GM15510 (cell line): ENCODE measurements around the gene KRT34.
"Not testable (repeated sequence)": the region's sequence is repeated elsewhere in the genome, so short reads cannot be mapped to it uniquely, and the experiment has no call there.

ENCODE experiments used
- POLR2A ChIP-seq: IDR thresholded peaks from 3 replicates; pipeline ENCODE4 v1.6.1; 2011; ENCODE audit warnings: borderline replicate concordance; ENCODE audit not compliant: insufficient read length; ENCODE audit errors: extremely low read depth

Gene KRT34

DNA sequence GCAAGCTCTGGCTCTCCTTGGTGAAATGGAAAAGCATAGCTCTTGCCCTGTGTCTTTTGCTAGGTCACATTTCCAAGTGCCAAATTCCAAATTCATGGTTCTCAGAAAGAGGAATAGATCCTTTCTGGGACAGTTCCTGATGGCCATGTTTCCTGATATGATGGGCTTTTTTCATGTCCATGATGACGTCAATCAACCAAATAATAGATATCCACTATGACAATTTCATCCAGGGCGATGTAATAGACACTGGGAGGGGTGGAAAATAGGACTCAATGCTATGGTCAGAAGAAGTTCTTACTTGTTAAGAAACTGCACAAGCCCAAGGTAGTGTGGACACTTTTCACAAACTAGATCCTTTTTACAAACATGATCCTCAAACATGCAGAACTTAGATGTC is 30.9 kb downstream of the KRT34 start:
- TF ChIP-seq POLR2A, result no peak

DNA sequence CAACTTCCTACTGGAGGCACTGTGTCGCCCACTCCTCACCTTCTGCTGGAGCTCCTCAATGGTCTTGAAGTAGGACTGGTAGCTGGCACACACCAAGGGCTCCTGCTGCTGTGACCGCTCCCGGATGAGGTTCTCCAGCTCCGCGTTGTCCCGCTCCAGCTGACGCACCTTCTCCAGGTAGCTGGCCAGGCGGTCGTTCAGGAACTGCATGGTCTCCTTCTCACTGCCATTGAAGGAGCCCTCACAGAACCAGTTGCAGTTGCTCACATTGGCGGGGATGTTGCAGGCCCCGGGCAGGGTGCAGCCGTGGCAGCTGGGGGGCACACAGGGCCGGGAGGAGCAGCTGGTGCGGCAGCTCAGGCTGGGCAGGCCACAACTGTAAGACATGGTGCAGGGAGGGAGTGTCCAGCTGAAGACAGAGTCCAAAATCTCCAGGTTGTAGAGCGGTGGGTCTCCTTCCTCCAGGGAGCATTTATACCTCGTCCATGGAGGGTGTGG is 31.7 kb downstream of the KRT34 start, which contains the start of gene KRT33A:
Gene KRT33A, minus strand, starts transcription at position 448 of the 498 bp plus-strand sequence. Its CDS starts 61 bp downstream, at position 387.
- not testable (repeated sequence) for TF ChIP-seq POLR2A

DNA sequence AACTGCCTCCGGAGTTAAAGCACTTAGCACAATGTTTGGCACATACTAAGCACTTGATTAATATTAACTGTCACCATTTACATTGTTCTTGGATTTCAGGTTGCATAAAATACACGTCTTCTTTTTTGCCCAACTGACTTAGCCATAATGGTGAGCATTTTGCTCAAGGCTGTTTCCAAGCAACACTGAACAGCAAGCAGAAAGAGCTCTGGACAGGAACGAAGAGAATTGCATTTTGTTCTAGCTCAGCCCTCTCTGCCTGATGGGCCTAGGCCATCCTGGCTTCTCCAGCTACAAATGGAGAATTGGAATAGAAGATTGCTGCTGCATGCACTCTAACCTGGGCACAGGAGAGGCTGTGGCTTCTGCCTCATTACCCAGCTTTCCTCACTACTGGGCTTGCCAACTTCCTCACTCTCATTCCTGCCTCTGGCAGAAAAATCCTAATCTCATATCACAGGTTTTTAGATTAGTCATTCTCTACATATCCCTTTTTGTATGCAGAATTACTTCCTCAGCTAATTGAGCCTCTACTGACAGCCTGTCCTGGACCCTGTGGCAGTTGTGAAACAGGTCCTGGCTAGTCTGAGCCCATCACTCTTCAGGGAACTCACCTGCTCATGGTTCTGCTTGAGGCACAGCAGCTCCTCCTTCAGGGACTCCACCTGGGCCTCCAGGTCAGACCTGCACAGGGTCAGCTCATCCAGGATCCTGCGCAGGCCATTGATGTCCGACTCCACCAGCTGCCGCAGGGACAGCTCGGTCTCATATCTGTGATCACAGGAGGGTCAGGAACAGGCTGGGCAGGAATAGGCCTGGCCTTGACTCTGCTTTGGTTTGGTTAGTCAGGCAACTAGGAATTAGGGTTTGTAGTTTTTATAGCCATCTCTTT is 34.0 kb downstream of the KRT34 start:
- no peak for TF ChIP-seq POLR2A

DNA sequence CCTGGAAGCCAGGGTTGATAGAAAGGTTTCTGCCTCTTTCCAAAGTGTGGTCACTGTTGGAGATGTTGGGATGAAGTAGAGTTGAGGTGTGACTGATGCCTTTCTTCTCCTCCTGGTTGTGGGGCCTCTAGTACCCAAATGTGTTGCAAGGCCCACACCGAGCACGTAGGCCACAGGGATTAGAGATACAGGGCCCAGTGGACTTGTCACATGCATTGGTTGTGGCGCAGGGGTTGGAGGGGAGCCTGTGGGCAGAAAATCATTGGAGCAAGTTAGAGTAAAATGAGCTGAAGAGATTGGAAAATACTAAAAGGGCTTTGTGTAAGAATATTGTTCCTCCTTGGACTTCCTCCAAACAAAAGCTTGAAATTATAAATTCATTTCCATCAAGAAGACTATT is 36.1 kb downstream of the KRT34 start:
- no peak for TF ChIP-seq POLR2A

DNA sequence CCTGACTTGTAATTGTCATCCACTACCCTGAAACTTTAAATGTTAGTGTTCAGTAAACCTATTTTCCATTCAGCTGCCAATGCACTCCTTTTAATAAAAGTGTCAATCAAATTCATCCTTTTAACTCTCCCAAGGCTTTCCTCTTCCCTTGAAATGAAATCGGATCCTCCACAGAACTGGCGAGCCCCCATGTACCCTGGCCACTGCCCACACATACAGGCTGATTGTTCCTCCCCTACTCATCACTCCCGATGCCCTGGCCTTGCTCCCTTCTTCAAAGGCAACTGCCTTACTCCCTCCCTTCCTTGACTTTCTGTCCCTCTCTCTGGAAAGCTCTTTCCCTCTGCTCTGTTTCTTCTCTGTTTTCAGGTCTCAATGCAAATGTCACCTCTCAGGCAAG is 39.1 kb downstream of the KRT34 start:
- no peak for TF ChIP-seq POLR2A

DNA sequence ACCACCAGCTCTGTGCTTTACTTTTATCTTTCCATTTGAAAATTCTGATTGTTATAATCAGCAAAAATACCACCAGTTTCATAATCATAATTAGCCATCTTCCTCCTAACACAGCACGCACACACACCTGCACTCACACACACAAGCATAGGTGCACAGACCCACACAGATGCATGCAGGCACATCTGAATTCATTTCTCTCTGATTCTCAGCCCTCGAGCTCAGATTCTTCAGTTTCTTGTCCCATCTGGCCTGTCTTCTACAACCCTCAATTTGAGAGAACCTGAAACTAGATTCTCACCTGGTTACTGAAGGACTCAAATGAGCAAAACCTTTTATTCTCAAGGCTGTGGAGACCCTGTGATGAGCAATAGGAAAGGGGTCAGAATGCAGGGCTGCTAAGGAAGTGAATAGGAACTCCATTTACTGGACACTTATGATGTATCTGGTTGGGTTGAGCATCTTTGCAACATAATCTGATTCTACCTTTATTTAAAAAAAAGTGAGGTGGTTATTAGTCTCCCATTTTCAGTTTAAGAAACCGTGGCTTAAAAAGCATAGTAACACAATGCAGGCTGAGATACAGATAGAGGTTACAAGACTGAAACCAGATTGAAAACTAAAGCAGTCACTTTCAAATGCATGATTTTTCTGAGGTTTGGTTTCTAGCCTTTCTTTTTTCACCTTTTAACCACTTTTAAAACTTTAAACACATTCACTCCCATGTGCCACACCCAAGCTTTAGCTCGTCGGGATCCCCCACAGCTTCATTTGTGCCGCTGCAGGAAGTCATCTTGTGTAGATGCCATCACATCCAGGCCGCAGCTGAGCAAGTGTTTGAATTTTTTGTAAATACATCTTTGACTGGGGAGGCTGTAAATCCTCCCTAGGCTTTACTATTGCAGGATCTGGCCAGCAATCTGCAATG is 40.9 kb downstream of the KRT34 start:
- no peak for TF ChIP-seq POLR2A

DNA sequence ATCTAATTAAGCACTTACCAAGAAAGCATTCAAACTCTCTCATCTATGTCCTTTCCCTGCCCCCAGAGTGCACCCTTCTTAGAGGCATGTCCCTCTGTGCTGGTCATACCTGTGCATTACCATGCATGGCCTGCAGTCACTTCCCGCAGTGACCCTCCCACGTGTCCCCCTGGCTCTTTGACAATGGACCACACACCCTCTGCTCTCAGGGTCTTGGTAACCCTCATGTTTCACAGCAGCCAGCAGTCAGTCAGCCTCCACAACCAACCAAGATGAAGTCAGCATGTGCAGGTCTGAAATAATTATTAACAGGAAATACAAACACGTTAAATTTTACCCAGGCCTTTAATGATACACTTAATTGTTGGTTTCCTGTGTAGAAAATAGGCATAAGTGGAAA is 41.6 kb downstream of the KRT34 start:
- no peak for TF ChIP-seq POLR2A

DNA sequence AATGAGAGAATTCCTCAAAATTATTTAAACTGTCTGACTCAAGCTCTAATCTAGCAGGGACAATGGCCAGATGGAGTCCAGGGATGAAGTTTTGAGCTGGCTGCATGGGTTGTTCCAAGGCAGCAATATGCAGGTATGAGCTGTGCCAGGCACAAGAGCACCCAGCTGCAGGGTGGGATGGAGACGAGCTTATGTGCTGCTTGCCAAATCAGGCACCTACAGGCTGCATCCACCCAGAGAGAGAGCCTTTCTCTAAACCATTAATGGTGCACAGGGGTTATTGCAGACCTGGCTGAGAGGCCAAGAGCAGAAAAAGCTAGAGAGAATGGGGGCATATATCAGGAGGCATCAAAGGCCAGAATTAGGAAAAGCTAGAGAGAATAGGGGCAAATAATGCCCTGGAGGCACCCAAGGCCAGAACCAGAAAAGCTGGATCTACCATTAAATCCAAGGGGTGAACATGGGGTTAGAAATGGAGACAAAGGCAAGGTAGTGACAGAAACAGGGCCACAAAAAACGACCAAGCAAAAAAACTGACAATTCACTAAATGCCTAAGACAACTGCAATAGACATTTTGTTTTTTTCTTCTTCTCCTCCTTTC is 42.4 kb downstream of the KRT34 start:
- no peak for TF ChIP-seq POLR2A

DNA sequence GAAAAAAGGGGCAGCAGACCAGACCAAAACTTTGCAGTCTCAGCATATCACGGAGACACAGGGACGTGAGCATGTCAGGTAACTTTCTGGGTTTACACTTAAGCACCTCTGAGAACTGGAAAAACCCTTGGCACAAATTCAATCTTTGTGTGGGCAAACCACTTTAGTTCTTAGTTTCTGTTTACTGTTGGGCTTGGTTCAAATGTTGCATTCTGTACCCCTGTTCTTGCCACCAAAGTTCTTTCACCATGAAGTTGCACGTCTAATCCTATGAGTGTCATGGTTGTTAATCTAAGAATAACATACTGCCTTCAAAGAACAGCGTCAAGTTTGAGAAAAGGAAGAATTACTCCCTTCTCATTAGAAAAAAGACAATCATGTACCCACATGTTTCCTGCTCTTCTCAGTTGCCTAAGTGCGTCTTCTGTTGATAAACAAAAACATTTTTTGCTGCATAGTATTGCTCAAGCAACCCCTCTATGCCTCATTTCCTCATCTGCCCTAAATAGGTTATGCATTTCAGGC is 43.1 kb downstream of the KRT34 start:
- TF ChIP-seq POLR2A, result no peak

DNA sequence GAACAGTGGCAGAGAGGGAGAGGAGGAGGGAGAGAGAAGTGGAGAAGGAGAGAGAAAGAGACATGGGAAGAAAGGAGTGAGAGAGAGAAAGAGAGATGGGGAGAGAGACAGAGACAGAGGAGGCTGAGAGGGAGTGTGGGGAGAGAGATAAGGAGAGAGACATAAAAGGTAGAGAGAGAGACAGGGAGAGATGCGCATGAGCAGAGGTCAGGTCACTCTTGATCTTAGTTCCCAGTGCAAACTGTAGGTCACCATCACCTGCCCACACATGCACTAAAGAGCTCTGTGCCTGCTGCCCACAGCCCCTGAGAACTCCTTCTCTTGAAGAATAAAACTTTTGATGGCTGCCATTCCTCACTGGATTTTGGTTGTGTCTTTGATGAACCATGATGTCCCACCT is 46.4 kb downstream of the KRT34 start:
- TF ChIP-seq POLR2A, result no peak

DNA sequence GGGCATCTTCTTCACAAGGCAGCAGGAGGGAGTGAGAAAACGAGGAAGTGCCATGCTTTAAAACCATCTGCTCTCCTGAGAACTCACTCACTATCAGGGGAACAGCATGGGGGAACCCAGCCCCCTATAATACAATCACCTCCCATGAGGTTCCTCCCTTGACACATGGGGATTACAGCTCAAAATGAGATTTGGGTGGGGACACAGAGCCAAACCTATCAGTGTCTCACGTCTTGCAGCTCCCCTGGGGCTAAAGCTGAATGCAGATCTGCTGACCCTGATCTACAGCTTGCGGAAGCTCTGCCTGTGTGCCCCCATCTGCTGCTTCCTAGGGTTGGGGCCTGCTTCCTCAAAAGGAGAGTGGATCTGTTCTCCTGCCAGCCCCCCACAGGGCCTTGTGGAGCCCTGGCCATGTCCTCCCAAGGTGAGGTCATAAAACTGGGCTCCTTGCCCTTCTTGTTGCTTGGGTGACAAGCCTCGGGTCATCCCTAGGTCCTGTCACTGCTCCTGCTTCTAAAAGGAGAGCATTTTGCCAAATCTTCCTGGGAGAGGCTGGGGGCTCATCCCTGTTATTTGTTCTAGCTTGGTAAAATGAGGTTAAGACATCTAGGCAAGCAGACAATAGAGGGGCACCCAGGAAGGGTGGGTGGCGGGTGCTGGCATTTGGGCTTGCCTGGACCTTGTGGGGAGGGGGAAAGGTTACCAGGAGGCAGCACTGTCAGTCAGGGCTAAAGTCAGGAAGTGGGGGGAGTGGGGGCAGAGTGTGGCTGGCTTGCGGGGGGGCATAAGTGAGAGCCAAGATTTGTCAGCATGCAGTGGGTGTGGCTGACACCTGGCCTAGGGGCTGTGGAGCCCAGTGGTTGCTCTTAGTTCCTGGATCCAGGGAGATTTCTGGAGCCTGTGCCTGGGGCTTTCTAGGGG is 47.5 kb downstream of the KRT34 start:
- TF ChIP-seq POLR2A, result no peak

DNA sequence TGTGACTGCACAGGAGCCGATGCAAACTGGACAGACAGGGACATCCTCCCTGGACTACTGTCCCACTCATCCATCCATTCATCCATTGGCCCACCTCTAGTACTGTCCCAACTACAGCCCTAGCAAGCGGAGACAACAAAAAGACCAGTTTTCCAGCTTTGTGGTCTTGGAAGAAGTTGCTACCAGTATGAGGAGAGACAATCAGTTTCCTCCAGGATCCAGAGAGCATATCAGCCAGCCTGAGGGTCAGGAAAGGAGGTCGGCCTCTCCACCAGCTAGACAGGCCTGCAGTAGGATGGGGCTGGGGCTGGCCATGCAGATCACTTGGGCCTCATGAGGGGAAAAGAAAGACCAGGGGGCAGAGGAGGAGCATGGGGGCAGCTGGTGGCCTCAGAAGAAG is 48.3 kb downstream of the KRT34 start:
- no peak for TF ChIP-seq POLR2A

DNA sequence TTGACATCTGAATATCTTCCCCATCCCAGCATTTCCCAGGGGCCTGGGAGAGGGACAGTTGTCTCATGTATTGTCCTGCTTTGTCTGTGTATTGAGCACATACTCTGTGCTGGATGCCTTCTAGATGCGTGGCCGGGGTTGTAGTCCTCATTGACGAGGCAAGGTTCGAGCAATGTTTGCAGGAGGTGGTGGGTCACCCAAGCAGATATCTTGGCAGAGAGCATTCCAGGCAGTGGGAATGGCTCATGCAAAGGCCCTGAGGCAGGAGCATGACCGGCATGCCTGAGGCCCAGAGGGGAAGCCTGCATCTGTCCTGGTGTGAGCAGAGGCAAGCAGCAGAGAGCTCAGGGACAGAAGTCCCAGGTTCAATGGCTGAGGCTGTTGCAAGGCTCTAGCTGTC is 49.0 kb downstream of the KRT34 start:
- TF ChIP-seq POLR2A, result no peak
